ENCODE data around the gene ZSWIM1. TPM values are rescaled to one million over a fixed set of nuclear protein-coding genes. Genes with fewer than 3 reads are reported as not detected.

ZSWIM1 gene
- total RNA-seq, 1 experiment from 2014 or later: 17.4 TPM

GRCh38 chr20:45835825-45836224 is 45.2 kb upstream of the ZSWIM1 start:
- ATAC-seq (no peak), DNase-seq (ENCODE audit: low spot score) (no peak)
- H3K27ac Mint-ChIP-seq: peak overlapping the region; percentile 38; the same call in 1 of the 2 replicates
- H3K4me1 Mint-ChIP-seq: peaks cover 18% of the 10 kb centered on the region
- ChIA-PET CTCF (interaction anchor here (0.6 kb wide), 1 partner anchor 222 kb away, joined by 3 read pairs; no protein-coding TSS in a partner anchor), POLR2A (no interaction called here)
- peaks cover 3% of the 10 kb centered on the region; the same call in 1 of the 2 replicates for H3K36me3 Mint-ChIP-seq
- peak overlapping the region; percentile 25; the same call in 1 of the 2 replicates for H3K4me3 Mint-ChIP-seq
- no peaks in the 10 kb centered on the region for H3K9me3 Mint-ChIP-seq
- H3K27me3 Mint-ChIP-seq (ENCODE audit: low read depth): no peaks in the 10 kb centered on the region
- TF ChIP-seq ZNF512 (CRISPR knock-in tag; IDR thresholded peaks at IDR 0.05; ENCODE audit: borderline replicate concordance): no peak

- peaks cover 3% of the 10 kb centered on the region; the same call in 1 of the 2 replicates for H3K36me3 Mint-ChIP-seq
- DNase-seq (ENCODE audit: low spot score): no peak
- no peaks in the 10 kb centered on the region for H3K27me3 Mint-ChIP-seq (ENCODE audit: low read depth)
- H3K4me1 Mint-ChIP-seq: peaks cover 18% of the 10 kb centered on the region
- no peak for ATAC-seq
- ChIA-PET CTCF (no interaction called here), POLR2A (no interaction called here)
- no peaks in the 10 kb centered on the region for H3K9me3 Mint-ChIP-seq
- TF ChIP-seq FOXJ3 (CRISPR knock-in tag; IDR thresholded peaks at IDR 0.05; ENCODE audit: borderline replicate concordance) (no peak), NR3C1 (CRISPR knock-in tag; conservative IDR thresholded peaks at IDR 0.05; ENCODE audit: low read depth) (no peak), CTCF (IDR thresholded peaks at IDR 0.05) (no peak), CREM (CRISPR knock-in tag; IDR thresholded peaks at IDR 0.05) (no peak), ZNF281 (CRISPR knock-in tag; IDR thresholded peaks at IDR 0.05) (no peak), ZBTB21 (CRISPR knock-in tag; IDR thresholded peaks at IDR 0.05; ENCODE audit: borderline replicate concordance) (no peak), AFF4 (CRISPR knock-in tag; IDR thresholded peaks at IDR 0.05; ENCODE audit: borderline replicate concordance) (no peak), E2F5 (CRISPR knock-in tag; IDR thresholded peaks at IDR 0.05) (no peak), ZNF512 (CRISPR knock-in tag; IDR thresholded peaks at IDR 0.05; ENCODE audit: borderline replicate concordance) (no peak), JUN (CRISPR knock-in tag; IDR thresholded peaks at IDR 0.05) (no peak), NFATC4 (CRISPR knock-in tag; IDR thresholded peaks at IDR 0.05) (no peak), ATF2 (CRISPR knock-in tag; IDR thresholded peaks at IDR 0.05; ENCODE audit: borderline replicate concordance, low read depth) (no peak)
- H3K27ac Mint-ChIP-seq: no peak overlapping the region
- H3K4me3 Mint-ChIP-seq: no peak overlapping the region
These were observed 44.2 kb upstream of the ZSWIM1 start for GRCh38 chr20:45836841-45837240.

Data from WTC11 (cell line).